Fibroblast of gingiva (primary cell): Measurements from ENCODE around the gene CHD3.

Source experiments
- DNase-seq: peaks from one replicate; pipeline ENCODE4 v3.0.0-alpha.2; 2011; ENCODE audit warnings: low read depth

Gene CHD3

GRCh38 chr17:7894226-7894625, 5.6 kb downstream of the CHD3 start:
- DNase-seq = no peak

- no peak for DNase-seq
Measured at GRCh38 chr17:7894866-7895265, 6.3 kb downstream of the CHD3 start.

- no peak for DNase-seq
Measured at GRCh38 chr17:7897090-7897489, 8.5 kb downstream of the CHD3 start.

- peak; percentile 74 for DNase-seq
Measured at GRCh38 chr17:7897773-7898172, 9.2 kb downstream of the CHD3 start.

GRCh38 chr17:7903154-7904103, 14.8 kb downstream of the CHD3 start:
- DNase-seq = no peak

- DNase-seq = no peak
Measured at GRCh38 chr17:7909089-7909488, 20.5 kb downstream of the CHD3 start.

- no peak for DNase-seq
Measured at GRCh38 chr17:7910281-7910680, 21.7 kb downstream of the CHD3 start.

GRCh38 chr17:7910711-7911110, 22.1 kb downstream of the CHD3 start:
- DNase-seq = no peak

- no peak for DNase-seq
Measured at GRCh38 chr17:7911116-7911515, 22.5 kb downstream of the CHD3 start.

GRCh38 chr17:7912927-7913524, 24.4 kb downstream of the CHD3 start:
- peak; percentile 69 for DNase-seq

- DNase-seq = peak; percentile 26
Measured at GRCh38 chr17:7915179-7915610, 26.6 kb downstream of the CHD3 start.

GRCh38 chr17:7915611-7916384, 27.2 kb downstream of the CHD3 start, which contains the start of gene RNF227:
Gene RNF227 (minus strand): TSS chr17:7916289. CDS start chr17:7916195, 94 bp downstream.
- peak; percentile 96 for DNase-seq

GRCh38 chr17:7916385-7916682, 27.7 kb downstream of the CHD3 start:
- DNase-seq = no peak

- no peak for DNase-seq
Measured at GRCh38 chr17:7916808-7917207, 28.2 kb downstream of the CHD3 start.

GRCh38 chr17:7922269-7922844, 33.8 kb downstream of the CHD3 start:
- no peak for DNase-seq

GRCh38 chr17:7922845-7923628, 34.4 kb downstream of the CHD3 start:
- peak; percentile 82 for DNase-seq

- no peak for DNase-seq
Measured at GRCh38 chr17:7927596-7927995, 39.0 kb downstream of the CHD3 start.

- peak; percentile 70 for DNase-seq
Measured at GRCh38 chr17:7929158-7930023, 40.8 kb downstream of the CHD3 start, which contains the start of gene KCNAB3. Gene KCNAB3 (minus strand): TSS chr17:7929856. CDS start chr17:7929435, 421 bp downstream.

- no peak for DNase-seq
Measured at GRCh38 chr17:7930841-7931631, 42.4 kb downstream of the CHD3 start.
